Measurements from ENCODE around the gene CCDC18. TPM values are rescaled to one million over a fixed set of nuclear protein-coding genes. Genes with fewer than 3 reads are reported as not detected.
A peak's percentile ranks its signal among the peaks of the same experiment; 100 is the strongest.

The CCDC18 gene
- polyA plus RNA-seq, 3 donors: 2.8 to 5.9 (median 4.4) TPM

GRCh38 chr1:93132638-93133037, 47.9 kb upstream of the CCDC18 start:
- no peak overlapping the region for H3K27ac Mint-ChIP-seq
- DNase-seq: no peak

GRCh38 chr1:93136445-93136844, 44.1 kb upstream of the CCDC18 start:
- Mint-ChIP-seq H3K4me1 (no peaks in the 10 kb centered on the region), H3K27me3 (ENCODE audit: low read depth in 3 of 3) (no peaks in the 10 kb centered on the region), H3K9me3 (no peaks in the 10 kb centered on the region), H3K4me3 (no peak overlapping the region), H3K27ac (no peak overlapping the region), H3K36me3 (peaks cover 54 to 60% of the 10 kb centered on the region in 2 donors)
- Histone ChIP-seq H3K9ac (ENCODE audit: insufficient read depth, low read length, poor library complexity, severe bottlenecking) (no peak overlapping the region), H3K4me2 (replicated peaks; ENCODE audit: extremely low read depth, low read length, poor library complexity, severe bottlenecking) (no peak overlapping the region), H3K9me3 (replicated peaks in 1 of 2; ENCODE audit: control insufficient read depth in 1 of 2, insufficient read depth in 1 of 2, low read length in 2 of 2) (no peaks in the 10 kb centered on the region), H3K4me1 (ENCODE audit: control insufficient read depth in 1 of 2, insufficient read depth in 2 of 2, low read length in 2 of 2) (no peaks in the 10 kb centered on the region), H3K27ac (ENCODE audit: low read depth in 1 of 2, low read length in 2 of 2) (peak overlapping the region in 1 of 2 donors; percentile 1), H3K36me3 (replicated peaks in 1 of 2; ENCODE audit: control insufficient read depth in 1 of 2, insufficient read depth in 2 of 2, low read length in 2 of 2) (peaks cover 68 to 93% of the 10 kb centered on the region in 2 donors), H4K20me1 (ENCODE audit: insufficient read depth, low read length) (no peaks in the 10 kb centered on the region), H2AFZ (ENCODE audit: insufficient read depth, low read depth, low read length, poor library complexity, severe bottlenecking) (no peak overlapping the region), H3K79me2 (ENCODE audit: insufficient read depth, low read length) (no peaks in the 10 kb centered on the region), H3K4me3 (replicated peaks in 1 of 3; ENCODE audit: low read depth in 2 of 3, low read length in 3 of 3) (no peak overlapping the region), H3K27me3 (ENCODE audit: control insufficient read depth in 2 of 2, insufficient read depth in 2 of 2, low read length in 2 of 2) (no peaks in the 10 kb centered on the region)
- no CpG with 5 or more reads among the region's 5 CpGs for WGBS (ENCODE audit: insufficient coverage)
- no peak for TF ChIP-seq CTCF (IDR thresholded peaks at IDR 0.05)
- no peak for DNase-seq
- intact Hi-C loops (cut with micrococcal nuclease): no loop called here

More at GRCh38 chr1:93132638-93133037, 47.9 kb upstream of the CCDC18 start:
- no peak for TF ChIP-seq CTCF (IDR thresholded peaks at IDR 0.05)
- Histone ChIP-seq H3K4me3 (replicated peaks in 1 of 3; ENCODE audit: low read depth in 2 of 3, low read length in 3 of 3) (no peak overlapping the region), H4K20me1 (ENCODE audit: insufficient read depth, low read length) (no peaks in the 10 kb centered on the region), H3K36me3 (replicated peaks in 1 of 2; ENCODE audit: control insufficient read depth in 1 of 2, insufficient read depth in 2 of 2, low read length in 2 of 2) (peaks cover 72 to 96% of the 10 kb centered on the region in 2 donors), H3K79me2 (ENCODE audit: insufficient read depth, low read length) (no peaks in the 10 kb centered on the region), H3K27me3 (ENCODE audit: control insufficient read depth in 2 of 2, insufficient read depth in 2 of 2, low read length in 2 of 2) (no peaks in the 10 kb centered on the region), H3K4me1 (ENCODE audit: control insufficient read depth in 1 of 2, insufficient read depth in 2 of 2, low read length in 2 of 2) (no peaks in the 10 kb centered on the region), H2AFZ (ENCODE audit: insufficient read depth, low read depth, low read length, poor library complexity, severe bottlenecking) (no peak overlapping the region), H3K9me3 (replicated peaks in 1 of 2; ENCODE audit: control insufficient read depth in 1 of 2, insufficient read depth in 1 of 2, low read length in 2 of 2) (no peaks in the 10 kb centered on the region), H3K4me2 (replicated peaks; ENCODE audit: extremely low read depth, low read length, poor library complexity, severe bottlenecking) (no peak overlapping the region), H3K27ac (ENCODE audit: low read depth in 1 of 2, low read length in 2 of 2) (no peak overlapping the region), H3K9ac (ENCODE audit: insufficient read depth, low read length, poor library complexity, severe bottlenecking) (no peak overlapping the region)
- no peaks in the 10 kb centered on the region for H3K4me1 Mint-ChIP-seq
- intact Hi-C loops (cut with micrococcal nuclease): no loop called here
- no peaks in the 10 kb centered on the region for H3K9me3 Mint-ChIP-seq
- no peak overlapping the region for H3K4me3 Mint-ChIP-seq
- peaks cover 36 to 40% of the 10 kb centered on the region in 2 donors for H3K36me3 Mint-ChIP-seq
- H3K27me3 Mint-ChIP-seq (ENCODE audit: low read depth in 3 of 3): no peaks in the 10 kb centered on the region
